Fibroblast of gingiva (primary cell): Measurements from ENCODE around the gene CRYBG1.
"Not testable (repeated sequence)": the region's sequence is repeated elsewhere in the genome, so short reads cannot be mapped to it uniquely, and the experiment has no call there.

Experiments used
- DNase-seq: peaks from one replicate; pipeline ENCODE4 v3.0.0-alpha.2; 2011; ENCODE audit warnings: low read depth

CRYBG1 gene

GRCh38 chr6:106527979-106528378, 167.5 kb downstream of the CRYBG1 start:
- peak; percentile 92 for DNase-seq

- DNase-seq, result no peak
These were observed 168.0 kb downstream of the CRYBG1 start for GRCh38 chr6:106528521-106528920.

- DNase-seq, result no peak
These were observed 168.9 kb downstream of the CRYBG1 start for GRCh38 chr6:106529438-106529837.

- DNase-seq, result no peak
These were observed 169.5 kb downstream of the CRYBG1 start for GRCh38 chr6:106530026-106530425.

- DNase-seq, result peak; percentile 59
These were observed 170.0 kb downstream of the CRYBG1 start for GRCh38 chr6:106530502-106530901.

- no peak for DNase-seq
These were observed 172.5 kb downstream of the CRYBG1 start for GRCh38 chr6:106533054-106533453.

- DNase-seq, result no peak
These were observed 173.5 kb downstream of the CRYBG1 start for GRCh38 chr6:106534004-106534403.

- DNase-seq, result no peak
These were observed 174.1 kb downstream of the CRYBG1 start for GRCh38 chr6:106534564-106534982.

GRCh38 chr6:106535012-106535411, 174.5 kb downstream of the CRYBG1 start:
- DNase-seq, result no peak

- DNase-seq, result no peak
These were observed 175.8 kb downstream of the CRYBG1 start for GRCh38 chr6:106536357-106536756.

- no peak for DNase-seq
These were observed 176.3 kb downstream of the CRYBG1 start for GRCh38 chr6:106536851-106537250.

GRCh38 chr6:106537662-106538061, 177.1 kb downstream of the CRYBG1 start:
- DNase-seq, result no peak

- no peak for DNase-seq
These were observed 177.6 kb downstream of the CRYBG1 start for GRCh38 chr6:106538145-106538544.

- no peak for DNase-seq
These were observed 179.4 kb downstream of the CRYBG1 start for GRCh38 chr6:106539936-106540335.

- DNase-seq, result no peak
These were observed 179.9 kb downstream of the CRYBG1 start for GRCh38 chr6:106540432-106540831.

- DNase-seq, result peak; percentile 36
These were observed 180.4 kb downstream of the CRYBG1 start for GRCh38 chr6:106540907-106541306.

- DNase-seq, result peak; percentile 56
These were observed 185.8 kb downstream of the CRYBG1 start for GRCh38 chr6:106546261-106546690.

- peak; percentile 71 for DNase-seq
These were observed 186.3 kb downstream of the CRYBG1 start for GRCh38 chr6:106546691-106547414.

- DNase-seq, result peak; percentile 42
These were observed 187.3 kb downstream of the CRYBG1 start for GRCh38 chr6:106547601-106548453.

GRCh38 chr6:106548926-106549455, 188.5 kb downstream of the CRYBG1 start:
- DNase-seq, result not testable (repeated sequence)

GRCh38 chr6:106549521-106549920, 189.0 kb downstream of the CRYBG1 start:
- no peak for DNase-seq

GRCh38 chr6:106551155-106551554, 190.6 kb downstream of the CRYBG1 start:
- DNase-seq, result no peak

- DNase-seq, result no peak
These were observed 192.9 kb downstream of the CRYBG1 start for GRCh38 chr6:106553440-106553839.
